WTC11 (cell line): Measurements from ENCODE around the gene SHD. TPM values are rescaled to one million over a fixed set of nuclear protein-coding genes. Genes with fewer than 3 reads are reported as not detected.
"Not testable (repeated sequence)": the region's sequence is repeated elsewhere in the genome, so short reads cannot be mapped to it uniquely, and the experiment has no call there.

ENCODE experiments used
- ATAC-seq: fragments of 200-7000 bp; cut with Tn5 transposase; 2 replicates; pipeline ENCODE4 v1.10.0; 2021; ENCODE audit warnings: mild to moderate bottlenecking, moderate library complexity
- CTCF ChIA-PET: fragments of 300-600 bp; sonication (Branson Sonifier 250); formaldehyde crosslinking; loops from one replicate; lab custom pipeline; 2021; ENCODE audit warnings: antibody characterized with exemption; lab: Charles Lee
- POLR2A ChIA-PET: fragments of 350-600 bp; sonication (Branson Sonifier 250); formaldehyde crosslinking; loops from one replicate; lab custom pipeline; 2021; ENCODE audit warnings: antibody characterized with exemption; lab: Charles Lee
- DNase-seq: peaks from one replicate; pipeline ENCODE4 v3.0.0; 2021; ENCODE audit warnings: low spot score
- H3K27ac Mint-ChIP-seq: 2 replicates; pipeline ENCODE4 v1.8.0; 2021; ENCODE audit warnings: mixed read lengths
- H3K27me3 Mint-ChIP-seq: 2 replicates; pipeline ENCODE4 v1.8.0; 2021; ENCODE audit warnings: low read depth, mild to moderate bottlenecking, moderate library complexity, mixed read lengths
- H3K36me3 Mint-ChIP-seq: 2 replicates; pipeline ENCODE4 v1.8.0; 2021; ENCODE audit warnings: mixed read lengths
- H3K4me1 Mint-ChIP-seq: 2 replicates; pipeline ENCODE4 v1.8.0; 2022; ENCODE audit warnings: mixed read lengths
- H3K4me3 Mint-ChIP-seq: 2 replicates; pipeline ENCODE4 v1.8.0; 2021; ENCODE audit warnings: mild to moderate bottlenecking, moderate library complexity, mixed read lengths
- H3K9me3 Mint-ChIP-seq: 2 replicates; pipeline ENCODE4 v1.8.0; 2021; ENCODE audit warnings: mixed read lengths
- IRF2 ChIP-seq: sonication (generic); formaldehyde crosslinking; IDR thresholded peaks from 2 replicates; pipeline ENCODE4 v1.8.0; 2022; ENCODE audit warnings: low read depth, missing genetic modification reagents, borderline replicate concordance
- JAZF1 ChIP-seq: fragments of 250-450 bp; sonication (Bioruptor Pico); IDR thresholded peaks from 2 replicates; pipeline ENCODE4 v1.9.0; 2021; ENCODE audit warnings: moderate library complexity, mild to moderate bottlenecking, inconsistent platforms
- SP1 ChIP-seq: sonication (generic); formaldehyde crosslinking; conservative IDR thresholded peaks from 2 replicates; pipeline ENCODE4 v1.8.1; 2022; ENCODE audit warnings: missing genetic modification reagents
- TP53 ChIP-seq: sonication (generic); formaldehyde crosslinking; IDR thresholded peaks from 2 replicates; pipeline ENCODE4 v1.8.1; 2023; ENCODE audit warnings: mild to moderate bottlenecking, missing genetic modification reagents
- ZNF121 ChIP-seq: sonication (generic); formaldehyde crosslinking; IDR thresholded peaks from 2 replicates; pipeline ENCODE4 v1.8.0; 2023; ENCODE audit warnings: missing genetic modification reagents
- ZNF263 ChIP-seq: sonication (generic); formaldehyde crosslinking; IDR thresholded peaks from 2 replicates; pipeline ENCODE4 v1.8.1; 2022; ENCODE audit warnings: low read depth, mild to moderate bottlenecking, moderate library complexity, missing genetic modification reagents
- ZNF396 ChIP-seq: fragments of 250-450 bp; sonication (Bioruptor Pico); IDR thresholded peaks from 2 replicates; pipeline ENCODE4 v1.8.0; 2021; ENCODE audit warnings: mild to moderate bottlenecking, moderate library complexity, borderline replicate concordance
- total RNA-seq: library from RNA; stranded (reverse); gene quantifications from 3 replicates; pipeline ENCODE4 v1.2.3, GENCODE V29; 2021
- TF ChIP-seq, protein P1 (sequence below): sonication (generic); formaldehyde crosslinking; IDR thresholded peaks from 2 replicates; pipeline ENCODE4 v1.8.0; 2023; ENCODE audit warnings: missing genetic modification reagents, mild to moderate bottlenecking, borderline replicate concordance
- TF ChIP-seq, protein P2 (sequence below): sonication (generic); formaldehyde crosslinking; conservative IDR thresholded peaks from 2 replicates; pipeline ENCODE4 v1.8.1; 2023; ENCODE audit warnings: mild to moderate bottlenecking, low read depth, missing genetic modification reagents, moderate library complexity
- TF ChIP-seq, protein P3 (sequence below): sonication (generic); formaldehyde crosslinking; IDR thresholded peaks from 2 replicates; pipeline ENCODE4 v1.8.1; 2023; ENCODE audit warnings: mild to moderate bottlenecking, missing genetic modification reagents, borderline replicate concordance
- TF ChIP-seq, protein P4 (sequence below): sonication (generic); formaldehyde crosslinking; IDR thresholded peaks from 2 replicates; pipeline ENCODE4 v1.8.0; 2022; ENCODE audit warnings: missing genetic modification reagents
- TF ChIP-seq, protein P5 (sequence below): sonication (generic); formaldehyde crosslinking; conservative IDR thresholded peaks from 2 replicates; pipeline ENCODE4 v1.8.1; 2022; ENCODE audit warnings: mild to moderate bottlenecking, missing genetic modification reagents

SHD gene
- total RNA-seq, 1 experiment from 2014 or later = 3.4 TPM

DNA sequence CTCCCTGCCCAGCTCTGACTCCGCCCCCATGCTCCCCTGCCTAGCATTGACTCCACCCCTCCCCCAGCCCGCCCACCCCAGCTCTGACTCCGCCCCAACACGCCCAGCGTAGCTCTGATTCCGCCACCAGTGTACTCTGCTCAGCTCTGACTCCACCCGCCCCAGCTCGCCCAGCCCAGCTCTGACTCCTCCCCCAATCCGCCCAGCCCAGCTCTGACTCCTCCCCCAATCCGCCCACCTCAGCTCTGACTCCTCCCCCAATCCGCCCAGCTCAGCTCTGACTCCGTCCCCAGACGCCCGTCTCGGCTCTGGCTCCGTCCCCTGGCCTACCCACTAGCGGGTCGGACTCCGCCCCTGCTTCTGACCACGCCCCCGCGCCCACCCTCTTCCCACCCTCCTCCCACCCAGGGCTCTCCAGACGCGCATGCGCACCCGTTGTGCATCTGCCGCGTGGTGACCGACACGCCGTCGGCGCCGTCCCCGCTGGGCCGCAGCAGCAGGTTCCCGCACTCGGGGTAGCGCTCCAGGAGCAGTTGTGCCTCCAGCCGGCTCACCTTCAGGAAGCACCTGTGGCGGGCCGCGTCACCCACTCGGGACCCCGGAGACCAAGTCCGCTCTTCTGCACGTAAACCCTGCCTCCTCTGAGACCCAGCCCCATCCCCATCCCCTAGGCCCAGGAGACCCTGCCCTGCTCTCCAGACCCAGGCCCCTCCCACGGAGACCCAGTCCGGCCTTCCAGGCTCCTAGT is 49.4 kb downstream of the SHD start (continued):
- TF ChIP-seq, protein P1, sequence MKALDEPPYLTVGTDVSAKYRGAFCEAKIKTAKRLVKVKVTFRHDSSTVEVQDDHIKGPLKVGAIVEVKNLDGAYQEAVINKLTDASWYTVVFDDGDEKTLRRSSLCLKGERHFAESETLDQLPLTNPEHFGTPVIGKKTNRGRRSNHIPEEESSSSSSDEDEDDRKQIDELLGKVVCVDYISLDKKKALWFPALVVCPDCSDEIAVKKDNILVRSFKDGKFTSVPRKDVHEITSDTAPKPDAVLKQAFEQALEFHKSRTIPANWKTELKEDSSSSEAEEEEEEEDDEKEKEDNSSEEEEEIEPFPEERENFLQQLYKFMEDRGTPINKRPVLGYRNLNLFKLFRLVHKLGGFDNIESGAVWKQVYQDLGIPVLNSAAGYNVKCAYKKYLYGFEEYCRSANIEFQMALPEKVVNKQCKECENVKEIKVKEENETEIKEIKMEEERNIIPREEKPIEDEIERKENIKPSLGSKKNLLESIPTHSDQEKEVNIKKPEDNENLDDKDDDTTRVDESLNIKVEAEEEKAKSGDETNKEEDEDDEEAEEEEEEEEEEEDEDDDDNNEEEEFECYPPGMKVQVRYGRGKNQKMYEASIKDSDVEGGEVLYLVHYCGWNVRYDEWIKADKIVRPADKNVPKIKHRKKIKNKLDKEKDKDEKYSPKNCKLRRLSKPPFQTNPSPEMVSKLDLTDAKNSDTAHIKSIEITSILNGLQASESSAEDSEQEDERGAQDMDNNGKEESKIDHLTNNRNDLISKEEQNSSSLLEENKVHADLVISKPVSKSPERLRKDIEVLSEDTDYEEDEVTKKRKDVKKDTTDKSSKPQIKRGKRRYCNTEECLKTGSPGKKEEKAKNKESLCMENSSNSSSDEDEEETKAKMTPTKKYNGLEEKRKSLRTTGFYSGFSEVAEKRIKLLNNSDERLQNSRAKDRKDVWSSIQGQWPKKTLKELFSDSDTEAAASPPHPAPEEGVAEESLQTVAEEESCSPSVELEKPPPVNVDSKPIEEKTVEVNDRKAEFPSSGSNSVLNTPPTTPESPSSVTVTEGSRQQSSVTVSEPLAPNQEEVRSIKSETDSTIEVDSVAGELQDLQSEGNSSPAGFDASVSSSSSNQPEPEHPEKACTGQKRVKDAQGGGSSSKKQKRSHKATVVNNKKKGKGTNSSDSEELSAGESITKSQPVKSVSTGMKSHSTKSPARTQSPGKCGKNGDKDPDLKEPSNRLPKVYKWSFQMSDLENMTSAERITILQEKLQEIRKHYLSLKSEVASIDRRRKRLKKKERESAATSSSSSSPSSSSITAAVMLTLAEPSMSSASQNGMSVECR (CRISPR knock-in tag) = peak; percentile 25; the same call in 1 of the 2 replicates
- TF ChIP-seq SP1 (CRISPR knock-in tag) = peak; percentile 100
- 0 out of 2 replicates have a peak, but pooled peaks have one; percentile 7 for TF ChIP-seq ZNF121
- TF ChIP-seq, protein P2, sequence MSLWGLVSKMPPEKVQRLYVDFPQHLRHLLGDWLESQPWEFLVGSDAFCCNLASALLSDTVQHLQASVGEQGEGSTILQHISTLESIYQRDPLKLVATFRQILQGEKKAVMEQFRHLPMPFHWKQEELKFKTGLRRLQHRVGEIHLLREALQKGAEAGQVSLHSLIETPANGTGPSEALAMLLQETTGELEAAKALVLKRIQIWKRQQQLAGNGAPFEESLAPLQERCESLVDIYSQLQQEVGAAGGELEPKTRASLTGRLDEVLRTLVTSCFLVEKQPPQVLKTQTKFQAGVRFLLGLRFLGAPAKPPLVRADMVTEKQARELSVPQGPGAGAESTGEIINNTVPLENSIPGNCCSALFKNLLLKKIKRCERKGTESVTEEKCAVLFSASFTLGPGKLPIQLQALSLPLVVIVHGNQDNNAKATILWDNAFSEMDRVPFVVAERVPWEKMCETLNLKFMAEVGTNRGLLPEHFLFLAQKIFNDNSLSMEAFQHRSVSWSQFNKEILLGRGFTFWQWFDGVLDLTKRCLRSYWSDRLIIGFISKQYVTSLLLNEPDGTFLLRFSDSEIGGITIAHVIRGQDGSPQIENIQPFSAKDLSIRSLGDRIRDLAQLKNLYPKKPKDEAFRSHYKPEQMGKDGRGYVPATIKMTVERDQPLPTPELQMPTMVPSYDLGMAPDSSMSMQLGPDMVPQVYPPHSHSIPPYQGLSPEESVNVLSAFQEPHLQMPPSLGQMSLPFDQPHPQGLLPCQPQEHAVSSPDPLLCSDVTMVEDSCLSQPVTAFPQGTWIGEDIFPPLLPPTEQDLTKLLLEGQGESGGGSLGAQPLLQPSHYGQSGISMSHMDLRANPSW (CRISPR knock-in tag) = no peak
- TF ChIP-seq, protein P3, sequence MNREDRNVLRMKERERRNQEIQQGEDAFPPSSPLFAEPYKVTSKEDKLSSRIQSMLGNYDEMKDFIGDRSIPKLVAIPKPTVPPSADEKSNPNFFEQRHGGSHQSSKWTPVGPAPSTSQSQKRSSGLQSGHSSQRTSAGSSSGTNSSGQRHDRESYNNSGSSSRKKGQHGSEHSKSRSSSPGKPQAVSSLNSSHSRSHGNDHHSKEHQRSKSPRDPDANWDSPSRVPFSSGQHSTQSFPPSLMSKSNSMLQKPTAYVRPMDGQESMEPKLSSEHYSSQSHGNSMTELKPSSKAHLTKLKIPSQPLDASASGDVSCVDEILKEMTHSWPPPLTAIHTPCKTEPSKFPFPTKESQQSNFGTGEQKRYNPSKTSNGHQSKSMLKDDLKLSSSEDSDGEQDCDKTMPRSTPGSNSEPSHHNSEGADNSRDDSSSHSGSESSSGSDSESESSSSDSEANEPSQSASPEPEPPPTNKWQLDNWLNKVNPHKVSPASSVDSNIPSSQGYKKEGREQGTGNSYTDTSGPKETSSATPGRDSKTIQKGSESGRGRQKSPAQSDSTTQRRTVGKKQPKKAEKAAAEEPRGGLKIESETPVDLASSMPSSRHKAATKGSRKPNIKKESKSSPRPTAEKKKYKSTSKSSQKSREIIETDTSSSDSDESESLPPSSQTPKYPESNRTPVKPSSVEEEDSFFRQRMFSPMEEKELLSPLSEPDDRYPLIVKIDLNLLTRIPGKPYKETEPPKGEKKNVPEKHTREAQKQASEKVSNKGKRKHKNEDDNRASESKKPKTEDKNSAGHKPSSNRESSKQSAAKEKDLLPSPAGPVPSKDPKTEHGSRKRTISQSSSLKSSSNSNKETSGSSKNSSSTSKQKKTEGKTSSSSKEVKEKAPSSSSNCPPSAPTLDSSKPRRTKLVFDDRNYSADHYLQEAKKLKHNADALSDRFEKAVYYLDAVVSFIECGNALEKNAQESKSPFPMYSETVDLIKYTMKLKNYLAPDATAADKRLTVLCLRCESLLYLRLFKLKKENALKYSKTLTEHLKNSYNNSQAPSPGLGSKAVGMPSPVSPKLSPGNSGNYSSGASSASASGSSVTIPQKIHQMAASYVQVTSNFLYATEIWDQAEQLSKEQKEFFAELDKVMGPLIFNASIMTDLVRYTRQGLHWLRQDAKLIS (CRISPR knock-in tag) = no peak
- no peak for TF ChIP-seq JAZF1 (CRISPR knock-in tag)

DNA sequence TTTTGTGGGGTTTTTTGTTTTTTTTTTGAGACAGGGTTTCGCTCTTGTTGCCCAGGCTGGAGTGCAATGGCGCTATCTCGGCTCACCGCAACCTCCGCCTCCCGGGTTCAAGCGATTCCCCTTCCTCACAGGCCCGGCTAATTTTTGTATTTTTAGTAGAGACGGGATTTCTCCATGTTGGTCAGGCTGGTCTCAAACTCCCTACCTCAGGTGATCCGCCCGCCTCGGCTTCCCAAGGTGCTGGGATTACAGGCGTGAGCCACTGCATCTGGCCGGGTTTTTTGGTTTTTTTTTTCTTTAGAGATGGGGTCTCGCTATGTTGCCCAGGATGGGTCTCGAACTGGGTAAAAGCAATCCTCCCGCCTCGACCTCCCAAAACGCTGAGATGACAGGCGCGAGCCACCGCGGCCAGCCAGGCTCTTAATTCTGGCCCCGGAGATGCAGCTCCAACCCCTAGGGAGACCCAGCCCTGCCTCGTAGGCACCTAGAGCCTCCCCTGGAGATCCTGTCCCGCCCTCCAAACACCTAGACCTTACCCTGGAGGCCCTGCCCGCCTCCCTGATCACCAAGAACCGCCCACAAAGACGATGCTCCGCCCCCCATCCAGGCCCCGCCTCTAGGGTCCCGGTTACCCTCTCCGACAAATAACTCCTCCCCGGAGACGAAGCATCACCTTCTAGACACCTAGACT is 50.1 kb downstream of the SHD start:
- H3K9me3 Mint-ChIP-seq, H3K36me3 Mint-ChIP-seq, H3K27me3 Mint-ChIP-seq, H3K27ac Mint-ChIP-seq, POLR2A ChIA-PET: not testable (repeated sequence)
- peak; percentile 90 for TF ChIP-seq ZNF121
- peak overlapping the region; percentile 73 for H3K4me3 Mint-ChIP-seq
- H3K4me1 Mint-ChIP-seq = peaks cover 12% of the 10 kb centered on the region
- peak; percentile 3 for ATAC-seq
- CTCF ChIA-PET = interaction anchor here (0.6 to 1.4 kb wide), 2 partner anchors 62 to 342 kb away, joined by 8 to 35 read pairs; no protein-coding TSS in a partner anchor
- peak; percentile 90 for DNase-seq

DNA sequence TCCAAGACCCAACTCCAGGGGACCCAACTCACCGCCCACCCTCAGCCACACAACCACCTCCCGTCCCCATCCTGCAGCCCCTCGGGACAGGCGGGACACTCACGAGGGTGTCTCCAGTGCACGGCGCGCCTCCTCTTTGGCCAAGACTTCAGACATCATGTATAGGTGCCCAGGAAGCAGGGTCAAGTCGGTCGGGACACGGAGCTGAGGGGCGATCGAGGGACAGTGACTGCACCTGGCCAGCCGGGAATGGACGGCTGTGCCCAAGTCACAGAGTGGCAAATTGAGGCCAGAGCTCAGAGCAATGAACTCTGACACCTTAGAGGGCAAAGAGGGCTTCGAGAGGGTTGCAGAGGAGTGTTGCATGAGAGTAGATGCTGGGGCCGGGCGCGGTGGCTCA is 50.8 kb downstream of the SHD start:
- Mint-ChIP-seq H3K36me3 (peaks cover 9% of the 10 kb centered on the region), H3K4me3 (0 out of 2 replicates have a peak overlapping the region, but pooled peaks have one; percentile 10), H3K27ac (no peak overlapping the region), H3K4me1 (peaks cover 12% of the 10 kb centered on the region), H3K27me3 (peaks cover 8% of the 10 kb centered on the region), H3K9me3 (peaks cover 8% of the 10 kb centered on the region)
- ChIA-PET POLR2A (no interaction called here), CTCF (interaction anchor here (0.5 to 1.3 kb wide), 2 partner anchors 14 to 69 kb away, joined by 4 to 6 read pairs; partner anchors contain the start of gene MPND)
- TF ChIP-seq, protein P4, sequence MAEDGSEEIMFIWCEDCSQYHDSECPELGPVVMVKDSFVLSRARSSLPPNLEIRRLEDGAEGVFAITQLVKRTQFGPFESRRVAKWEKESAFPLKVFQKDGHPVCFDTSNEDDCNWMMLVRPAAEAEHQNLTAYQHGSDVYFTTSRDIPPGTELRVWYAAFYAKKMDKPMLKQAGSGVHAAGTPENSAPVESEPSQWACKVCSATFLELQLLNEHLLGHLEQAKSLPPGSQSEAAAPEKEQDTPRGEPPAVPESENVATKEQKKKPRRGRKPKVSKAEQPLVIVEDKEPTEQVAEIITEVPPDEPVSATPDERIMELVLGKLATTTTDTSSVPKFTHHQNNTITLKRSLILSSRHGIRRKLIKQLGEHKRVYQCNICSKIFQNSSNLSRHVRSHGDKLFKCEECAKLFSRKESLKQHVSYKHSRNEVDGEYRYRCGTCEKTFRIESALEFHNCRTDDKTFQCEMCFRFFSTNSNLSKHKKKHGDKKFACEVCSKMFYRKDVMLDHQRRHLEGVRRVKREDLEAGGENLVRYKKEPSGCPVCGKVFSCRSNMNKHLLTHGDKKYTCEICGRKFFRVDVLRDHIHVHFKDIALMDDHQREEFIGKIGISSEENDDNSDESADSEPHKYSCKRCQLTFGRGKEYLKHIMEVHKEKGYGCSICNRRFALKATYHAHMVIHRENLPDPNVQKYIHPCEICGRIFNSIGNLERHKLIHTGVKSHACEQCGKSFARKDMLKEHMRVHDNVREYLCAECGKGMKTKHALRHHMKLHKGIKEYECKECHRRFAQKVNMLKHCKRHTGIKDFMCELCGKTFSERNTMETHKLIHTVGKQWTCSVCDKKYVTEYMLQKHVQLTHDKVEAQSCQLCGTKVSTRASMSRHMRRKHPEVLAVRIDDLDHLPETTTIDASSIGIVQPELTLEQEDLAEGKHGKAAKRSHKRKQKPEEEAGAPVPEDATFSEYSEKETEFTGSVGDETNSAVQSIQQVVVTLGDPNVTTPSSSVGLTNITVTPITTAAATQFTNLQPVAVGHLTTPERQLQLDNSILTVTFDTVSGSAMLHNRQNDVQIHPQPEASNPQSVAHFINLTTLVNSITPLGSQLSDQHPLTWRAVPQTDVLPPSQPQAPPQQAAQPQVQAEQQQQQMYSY (CRISPR knock-in tag) = no peak
- TF ChIP-seq IRF2 (CRISPR knock-in tag) (no peak), ZNF263 (CRISPR knock-in tag) (no peak), ZNF396 (no peak), TP53 (no peak)
- TF ChIP-seq, protein P5, sequence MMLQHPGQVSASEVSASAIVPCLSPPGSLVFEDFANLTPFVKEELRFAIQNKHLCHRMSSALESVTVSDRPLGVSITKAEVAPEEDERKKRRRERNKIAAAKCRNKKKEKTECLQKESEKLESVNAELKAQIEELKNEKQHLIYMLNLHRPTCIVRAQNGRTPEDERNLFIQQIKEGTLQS (CRISPR knock-in tag) = no peak
- no peak for ATAC-seq
- DNase-seq = no peak
